CD4-positive, alpha-beta T cell treated with Interleukin-6 at 100 ng/mL for 8 hours (primary cell): ENCODE data around the gene MYO5C.
"Not testable (repeated sequence)": the region's sequence is repeated elsewhere in the genome, so short reads cannot be mapped to it uniquely, and the experiment has no call there.

Experiments used
- DNase-seq: peaks from one replicate; pipeline ENCODE4 v3.0.0-alpha.2; 2020; ENCODE audit warnings: mixed read lengths, low spot score

The MYO5C gene

DNA sequence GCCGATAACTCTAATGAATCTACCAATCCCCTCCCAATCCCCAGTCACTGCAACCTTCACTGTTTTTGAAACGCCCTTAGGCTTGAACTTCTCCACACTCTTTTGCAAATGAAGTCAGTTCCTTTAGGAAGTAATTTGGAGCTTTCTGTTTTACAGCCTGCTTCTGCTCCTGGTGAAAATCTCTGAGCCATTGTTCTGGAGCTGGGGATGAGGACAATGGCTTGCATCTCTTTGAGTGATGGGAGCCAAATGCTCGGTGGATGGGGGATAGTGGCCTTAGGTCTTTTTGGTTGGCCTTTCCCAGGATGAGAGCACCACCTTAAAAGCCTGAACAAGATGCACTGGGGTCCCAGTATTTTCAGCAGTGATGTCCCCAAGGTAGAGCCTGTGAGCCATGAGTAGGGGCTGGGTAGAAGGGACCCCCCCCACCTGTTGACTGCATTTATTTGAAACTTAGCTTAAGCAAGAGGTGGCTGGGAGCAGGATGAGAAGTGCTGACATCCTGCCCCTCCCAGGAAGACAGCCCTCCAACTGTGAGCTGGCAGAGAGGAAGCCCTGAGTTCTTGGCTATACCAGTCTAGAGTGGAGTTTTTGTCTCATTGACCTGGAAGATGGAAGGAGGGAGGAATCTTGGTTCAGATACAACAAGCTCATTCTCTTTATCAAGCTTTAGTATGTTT, 7.6 kb upstream of the MYO5C start:
- DNase-seq, result no peak

DNA sequence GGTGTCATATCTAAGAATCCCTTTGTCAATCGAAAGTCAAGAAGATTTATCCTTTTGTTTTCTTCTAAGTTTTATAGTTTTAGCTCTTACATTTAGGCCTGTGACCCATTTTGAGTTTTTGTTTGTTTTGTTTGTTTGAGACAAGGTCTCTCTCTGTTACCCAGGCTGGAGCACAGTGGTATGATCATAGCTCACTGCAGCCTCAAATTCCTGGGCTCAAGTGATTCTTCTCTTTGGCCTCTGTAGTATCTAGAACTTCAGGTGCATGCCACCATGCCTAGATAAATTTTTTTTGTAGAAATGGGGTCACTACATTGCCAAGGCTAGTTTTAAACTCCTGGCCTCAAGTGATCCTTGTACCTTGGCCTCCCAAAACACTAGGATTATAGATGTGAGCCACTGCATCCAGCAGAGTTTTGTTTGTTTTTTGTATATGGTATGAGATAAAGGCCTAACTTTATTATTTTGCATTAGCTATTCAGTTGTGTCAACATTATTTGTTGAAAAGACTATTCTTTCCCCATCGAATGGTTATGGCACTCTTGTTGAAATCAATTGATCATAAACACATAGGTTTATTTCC, 5.8 kb upstream of the MYO5C start:
- DNase-seq, result no peak

DNA sequence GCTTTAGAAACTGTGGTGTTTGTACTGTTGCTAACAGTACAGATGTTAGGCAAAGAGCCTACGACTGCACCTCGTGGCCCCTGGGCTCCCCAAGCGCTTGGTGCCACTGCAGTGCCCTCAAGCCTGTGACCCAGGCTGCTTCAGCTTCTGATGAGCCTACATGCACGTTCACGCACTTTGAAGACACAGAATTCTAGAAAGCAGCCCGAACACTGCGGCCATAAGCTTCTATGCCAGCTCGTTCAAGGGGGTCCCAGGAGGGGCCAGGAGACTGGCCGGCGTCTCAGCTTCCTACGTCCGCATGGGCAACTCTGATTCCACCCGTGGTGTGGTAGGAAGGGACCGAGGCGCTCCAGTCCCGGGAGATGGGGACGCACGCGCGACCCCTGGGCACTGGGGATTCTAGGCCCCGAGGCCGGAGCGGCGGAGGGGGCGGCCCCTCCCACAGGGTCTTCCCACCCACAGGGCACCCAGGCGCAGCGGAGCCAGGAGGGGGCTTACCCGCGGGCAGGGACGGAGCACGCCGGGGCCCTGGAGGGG, 653 bp downstream of the MYO5C start:
- no peak for DNase-seq

DNA sequence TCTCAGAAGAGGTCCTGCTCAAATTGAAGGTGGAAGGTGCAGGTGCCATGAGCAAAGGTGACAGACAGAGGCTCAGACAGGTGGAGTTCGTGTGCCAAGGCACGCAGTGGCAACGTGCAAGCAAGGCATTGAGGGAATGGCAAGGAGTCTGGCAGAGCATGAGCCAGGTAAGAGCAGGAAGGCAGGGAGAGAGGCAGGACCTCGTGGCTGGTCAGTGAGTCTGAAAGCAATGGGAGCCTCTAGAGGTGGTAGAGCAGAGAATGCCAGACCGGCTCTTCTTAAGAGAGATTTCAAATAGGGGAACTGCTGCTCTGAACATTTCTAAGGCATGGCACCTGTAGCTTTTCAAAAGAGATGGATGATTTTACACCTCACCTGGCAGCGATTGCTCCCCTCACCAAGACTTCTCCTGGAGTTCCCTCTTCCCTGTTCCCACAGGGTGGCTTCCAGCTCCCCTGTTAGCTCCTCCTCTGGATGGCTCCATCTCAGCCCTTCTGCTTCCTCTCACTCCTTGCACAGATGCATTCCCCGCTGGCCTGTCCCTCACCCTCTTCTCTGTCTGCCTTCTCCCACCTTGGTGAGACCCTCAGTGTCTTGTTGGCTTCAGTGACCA, 2.7 kb downstream of the MYO5C start:
- DNase-seq, result no peak

DNA sequence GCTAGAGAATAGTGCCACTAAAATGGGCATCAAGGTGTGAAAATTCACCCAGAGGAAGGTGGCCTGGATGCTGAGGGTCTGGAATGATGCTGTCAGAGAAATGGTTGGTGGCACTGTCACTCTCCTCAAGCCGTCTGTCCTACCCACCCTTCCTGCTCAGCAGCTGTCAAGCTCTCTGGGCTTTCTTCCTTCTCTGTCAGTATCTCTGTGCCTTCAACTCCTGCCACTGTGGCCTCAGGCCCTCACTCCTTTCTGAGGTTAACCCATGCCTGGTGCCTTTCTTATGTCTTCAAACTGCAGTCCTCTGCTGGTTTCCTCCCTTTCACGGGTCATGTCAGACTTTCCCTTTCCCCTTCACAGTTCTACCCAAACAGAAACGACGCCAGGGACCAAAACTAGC, 4.4 kb downstream of the MYO5C start:
- no peak for DNase-seq

DNA sequence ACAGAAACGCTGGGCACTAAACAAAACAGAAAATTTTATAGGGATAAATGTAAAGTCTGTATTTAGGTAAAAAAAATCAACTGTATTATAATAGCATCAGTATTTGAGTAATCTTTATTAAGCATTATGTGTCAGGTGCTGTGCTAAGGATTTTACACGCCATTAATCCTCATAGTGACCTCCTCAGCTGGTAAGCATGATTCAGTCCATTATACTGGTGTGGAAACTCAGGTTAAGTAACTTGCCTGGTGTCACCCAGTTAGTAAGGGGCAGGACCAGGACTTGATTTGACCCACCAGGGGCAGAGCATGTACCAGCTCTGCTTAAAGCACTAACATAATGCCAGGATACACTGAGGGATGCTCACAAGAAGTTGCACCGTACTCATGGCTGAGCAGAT, 4.8 kb downstream of the MYO5C start:
- DNase-seq, result no peak

DNA sequence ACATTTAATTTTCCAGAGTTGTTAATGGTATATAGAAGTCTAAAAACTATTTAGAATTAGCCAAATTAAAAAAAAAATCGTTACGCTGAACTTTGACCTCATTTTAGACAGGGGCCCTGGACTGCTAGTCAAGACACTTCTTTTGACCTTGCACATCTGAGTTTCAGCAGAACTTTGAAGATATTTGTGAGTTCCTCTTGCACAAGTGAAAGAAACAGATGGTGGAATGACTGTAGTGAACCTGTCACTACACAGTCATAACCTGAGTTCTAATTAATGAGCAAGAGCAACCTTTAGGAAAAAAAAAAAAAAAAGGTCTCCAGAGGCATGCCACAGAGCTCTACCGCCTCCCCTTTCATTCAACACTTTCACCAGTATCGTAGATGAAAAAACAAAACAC, 5.3 kb downstream of the MYO5C start:
- DNase-seq, result no peak

DNA sequence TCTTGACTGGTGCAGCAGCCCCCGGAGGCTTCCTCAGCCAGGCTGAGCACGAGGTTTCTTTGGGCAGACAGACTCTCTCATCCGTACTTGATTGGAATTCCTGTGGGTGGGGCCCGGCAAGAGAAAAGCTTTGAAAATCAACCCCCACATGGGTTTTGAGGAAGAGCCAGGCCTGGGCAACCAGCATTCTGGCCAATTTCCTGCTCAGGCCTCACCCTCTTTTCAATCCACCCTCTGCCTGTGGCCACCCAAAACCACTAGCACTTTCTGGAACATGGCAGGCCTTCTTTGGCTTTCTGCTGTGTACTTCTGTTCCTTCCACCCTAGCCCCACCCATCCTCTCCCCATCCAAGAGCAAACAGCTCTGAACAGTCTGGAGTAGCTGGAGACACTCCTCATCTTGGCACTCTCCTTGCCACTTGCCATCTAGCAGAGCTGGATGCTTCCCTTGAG, 5.9 kb downstream of the MYO5C start:
- no peak for DNase-seq

DNA sequence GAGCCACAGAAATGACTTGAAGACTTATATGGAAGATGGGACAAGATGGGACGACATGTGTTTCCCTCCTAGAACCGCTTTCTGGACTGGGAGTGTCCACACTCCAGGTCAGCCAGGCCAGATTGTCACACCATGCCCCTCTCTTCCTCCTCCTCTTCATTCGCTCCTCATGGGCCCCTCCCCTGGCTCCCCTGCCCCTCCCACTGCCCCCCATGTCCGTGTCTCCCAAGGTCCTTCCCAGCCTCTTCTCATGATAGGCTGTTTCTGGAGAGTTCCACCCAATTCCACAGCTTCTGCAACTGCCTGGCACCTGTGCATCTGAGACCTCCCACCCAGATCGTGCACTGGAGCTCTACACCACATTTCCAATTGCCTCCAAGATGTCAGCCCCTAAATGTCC, 6.6 kb downstream of the MYO5C start:
- no peak for DNase-seq

DNA sequence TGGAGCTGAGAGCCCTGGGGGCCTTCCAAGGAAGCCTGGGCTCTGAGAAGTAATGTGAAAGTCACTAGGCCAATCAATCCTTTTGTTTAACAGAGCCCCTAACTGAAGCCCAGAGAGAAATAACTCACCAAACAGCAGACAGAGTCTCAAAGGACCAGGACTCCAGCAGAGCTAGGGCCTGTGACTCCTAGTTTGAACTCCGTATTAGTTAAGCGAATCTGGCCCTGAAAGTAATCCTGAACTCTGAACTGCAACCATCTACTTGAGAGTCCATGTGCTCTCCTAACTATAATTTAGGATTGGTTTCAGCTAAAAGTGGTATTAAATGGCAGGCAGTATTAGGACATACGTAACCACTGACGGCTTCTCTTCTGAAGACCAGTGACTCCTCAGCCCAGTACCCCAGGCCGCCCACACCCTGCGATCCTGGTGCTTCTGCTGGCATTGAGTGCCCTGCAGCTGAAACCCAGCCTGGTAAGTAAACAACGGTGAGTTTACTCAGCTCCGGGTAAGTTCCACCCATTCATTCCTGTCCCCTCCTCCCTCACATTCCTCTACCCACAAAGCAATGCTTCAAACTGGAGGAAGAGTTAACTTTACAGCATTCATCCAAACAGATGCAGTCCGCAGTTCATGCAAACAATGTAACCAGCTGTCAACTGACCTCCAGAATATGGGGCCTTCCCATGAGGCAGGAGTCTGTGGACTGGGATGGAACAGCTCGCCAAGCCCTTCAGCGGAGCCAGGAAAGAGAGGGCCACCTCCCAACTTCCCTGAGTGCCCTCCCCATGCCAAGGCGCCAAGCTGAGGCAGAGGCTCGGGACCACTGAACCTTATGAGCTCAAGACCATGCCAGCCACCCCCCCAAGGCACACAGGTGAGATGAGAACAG, 7.3 kb downstream of the MYO5C start:
- no peak for DNase-seq

DNA sequence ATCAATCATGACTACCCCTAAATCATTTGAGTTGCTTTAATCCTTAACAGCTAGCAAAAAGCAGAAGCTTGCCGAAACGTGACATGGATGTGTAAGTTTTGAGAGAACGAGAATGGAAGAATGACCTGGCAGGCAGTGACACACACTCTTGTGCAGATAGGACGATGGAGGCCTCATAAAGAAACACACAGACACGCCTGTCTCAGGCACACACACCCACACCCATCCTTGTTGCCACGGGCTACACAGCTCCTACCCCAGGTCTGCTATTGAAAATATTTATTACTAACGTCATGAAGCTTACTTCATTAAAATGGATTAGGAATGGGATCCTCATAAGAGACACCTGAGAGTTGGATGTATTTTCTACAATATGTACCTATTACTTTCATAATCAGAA, 8.5 kb downstream of the MYO5C start:
- no peak for DNase-seq

DNA sequence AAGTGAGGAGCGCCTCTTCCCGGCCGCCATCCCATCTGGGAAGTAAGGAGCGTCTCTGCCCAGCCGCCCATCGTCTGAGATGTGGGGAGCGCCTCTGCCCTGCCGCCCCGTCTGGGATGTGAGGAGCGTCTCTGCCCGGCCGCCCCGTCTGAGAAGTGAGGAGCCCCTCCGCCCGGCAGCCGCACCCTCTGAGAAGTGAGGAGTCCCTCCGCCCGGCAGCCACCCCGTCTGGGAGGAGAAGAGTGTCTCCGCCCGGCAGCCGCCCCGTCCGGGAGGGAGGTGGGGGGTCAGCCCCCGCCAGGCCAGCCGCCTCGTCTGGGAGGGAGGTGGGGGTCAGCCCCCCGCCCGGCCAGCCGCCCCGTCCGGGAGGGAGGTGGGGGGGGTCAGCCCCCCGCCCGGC, 9.7 kb downstream of the MYO5C start:
- DNase-seq, result not testable (repeated sequence)

DNA sequence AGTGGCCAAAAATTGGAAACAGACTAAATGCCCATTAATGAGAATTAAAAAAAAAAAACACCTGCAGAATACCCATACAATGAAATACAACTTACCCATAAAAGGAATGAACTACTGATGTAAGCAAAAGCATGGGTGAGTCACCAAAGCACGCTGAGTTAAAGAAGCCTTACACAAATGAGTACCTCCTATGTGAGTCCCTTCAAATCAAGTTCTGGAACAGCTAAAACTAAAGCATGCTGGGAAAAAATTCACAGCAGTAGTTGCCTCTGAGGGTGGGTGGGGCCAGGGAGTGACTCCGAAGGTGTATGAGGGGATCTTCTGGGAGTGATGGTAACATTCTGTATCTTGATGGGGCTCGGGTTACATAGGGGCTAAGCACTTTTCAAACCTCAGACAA, 11.4 kb downstream of the MYO5C start:
- DNase-seq, result no peak

DNA sequence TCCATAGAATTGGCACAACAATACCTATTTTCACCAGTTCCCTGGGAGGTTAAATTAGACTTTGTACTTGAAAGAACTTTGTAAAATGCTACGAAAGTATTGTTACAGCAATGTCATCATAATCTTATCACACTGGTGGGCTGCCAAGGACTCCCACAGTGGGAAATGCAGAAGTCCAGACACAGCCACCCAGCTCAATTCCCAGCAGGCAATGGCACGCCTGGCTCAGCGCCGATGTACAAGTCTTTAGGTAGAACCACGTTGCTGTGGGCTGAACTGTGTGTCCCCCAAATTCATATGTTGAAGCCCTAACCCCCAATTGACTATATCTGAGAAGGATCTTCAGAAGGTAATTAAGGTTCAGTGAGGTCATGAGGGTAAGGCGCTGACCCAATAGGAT, 12.3 kb downstream of the MYO5C start:
- DNase-seq, result no peak

DNA sequence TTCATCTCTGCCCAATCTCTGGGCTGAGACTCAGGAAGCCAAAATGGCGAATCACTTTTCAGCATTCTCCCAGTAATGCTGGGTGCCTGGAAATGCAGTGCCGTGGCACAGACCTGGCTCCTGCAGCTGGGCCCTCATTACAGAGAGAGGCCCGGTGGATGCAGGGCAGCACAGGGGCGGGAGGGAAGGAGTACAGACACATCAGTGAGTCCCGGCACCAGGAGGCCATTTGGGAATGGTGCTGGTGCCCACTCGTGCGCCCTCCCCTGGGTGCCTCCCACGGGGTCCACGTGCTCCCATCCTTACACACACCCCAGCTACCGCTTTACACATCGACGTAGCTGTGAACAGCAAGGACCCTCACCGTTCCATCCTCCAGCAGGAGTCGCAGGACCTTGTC, 13.2 kb downstream of the MYO5C start:
- no peak for DNase-seq

DNA sequence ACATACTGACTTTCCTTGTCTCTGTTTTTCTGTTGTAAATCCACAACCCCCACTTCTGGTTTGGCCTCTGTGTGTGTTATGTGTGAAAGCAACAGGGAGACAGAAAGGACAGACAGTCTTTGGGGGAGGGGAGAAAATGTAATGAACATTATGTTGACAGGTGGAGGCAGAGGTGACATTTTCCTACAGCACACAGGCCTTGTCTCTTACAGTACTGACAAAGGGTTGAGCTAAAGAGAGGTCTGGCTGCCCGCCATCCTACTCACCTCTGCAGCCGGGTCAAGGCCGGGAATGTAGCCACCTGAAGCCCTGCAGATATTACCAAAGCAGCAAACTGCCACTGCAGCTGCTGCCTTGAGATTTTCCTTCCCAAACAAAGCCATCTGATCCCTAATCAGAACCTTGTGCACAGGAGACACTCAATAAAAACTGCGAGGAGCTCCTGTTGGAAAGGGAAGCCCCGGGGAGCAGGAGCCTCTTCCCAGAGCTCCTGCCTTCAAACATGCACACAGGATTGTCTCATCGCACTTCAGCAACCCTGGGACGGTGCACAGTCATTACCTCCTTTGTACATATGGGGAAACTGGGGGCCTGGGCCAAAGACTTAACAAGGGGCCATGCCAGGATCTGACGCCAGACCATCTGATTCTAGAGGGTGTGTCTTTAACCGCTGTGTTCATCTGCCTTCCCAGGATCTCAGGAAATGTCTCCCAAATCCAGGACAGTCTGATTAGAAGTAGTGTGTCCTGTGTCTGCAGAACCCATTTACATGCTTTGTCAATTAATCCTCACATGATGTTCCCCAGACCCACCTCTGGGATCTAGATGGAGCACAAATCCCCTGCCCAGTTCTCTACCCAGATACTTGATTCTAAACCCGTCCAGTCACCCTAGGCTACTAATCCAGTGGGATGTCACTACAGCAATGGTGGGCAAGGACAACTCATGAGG, 14.2 kb downstream of the MYO5C start:
- no peak for DNase-seq

DNA sequence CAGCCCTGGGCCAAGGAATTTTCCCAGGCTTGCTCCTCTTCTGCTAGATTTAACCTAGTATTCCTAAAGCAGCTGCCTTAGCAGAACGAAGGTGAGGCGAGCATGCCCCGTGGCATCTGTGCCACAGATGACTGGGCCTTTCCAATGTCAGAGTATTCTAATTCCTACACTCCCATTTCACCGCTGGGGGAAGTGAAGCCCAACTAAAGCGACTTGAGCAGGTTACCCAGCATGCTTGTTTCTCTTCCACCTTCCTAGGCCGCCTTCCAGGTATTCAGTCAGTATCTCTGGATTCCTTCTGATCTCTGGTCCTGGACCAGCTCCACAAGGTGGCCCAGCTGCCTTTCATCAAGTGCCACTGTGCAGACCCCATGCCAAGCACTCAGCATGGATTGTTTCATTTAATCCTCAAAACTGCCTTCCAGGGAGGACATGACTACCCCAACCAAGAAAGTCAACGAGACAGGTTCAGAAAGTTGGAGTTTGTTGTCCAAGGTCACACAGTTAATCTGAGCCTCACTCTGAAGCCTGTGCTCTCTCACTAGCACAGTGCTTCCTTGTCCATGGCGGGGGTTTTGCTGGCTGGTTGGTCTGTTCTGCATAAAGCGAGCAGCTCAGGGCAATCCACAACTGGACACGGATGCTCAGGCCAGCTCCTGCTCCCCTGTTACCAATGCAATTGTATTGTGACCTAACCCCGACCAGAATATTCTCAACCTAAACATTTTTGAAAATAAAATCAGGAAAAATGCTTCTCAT, 15.1 kb downstream of the MYO5C start:
- DNase-seq, result no peak

DNA sequence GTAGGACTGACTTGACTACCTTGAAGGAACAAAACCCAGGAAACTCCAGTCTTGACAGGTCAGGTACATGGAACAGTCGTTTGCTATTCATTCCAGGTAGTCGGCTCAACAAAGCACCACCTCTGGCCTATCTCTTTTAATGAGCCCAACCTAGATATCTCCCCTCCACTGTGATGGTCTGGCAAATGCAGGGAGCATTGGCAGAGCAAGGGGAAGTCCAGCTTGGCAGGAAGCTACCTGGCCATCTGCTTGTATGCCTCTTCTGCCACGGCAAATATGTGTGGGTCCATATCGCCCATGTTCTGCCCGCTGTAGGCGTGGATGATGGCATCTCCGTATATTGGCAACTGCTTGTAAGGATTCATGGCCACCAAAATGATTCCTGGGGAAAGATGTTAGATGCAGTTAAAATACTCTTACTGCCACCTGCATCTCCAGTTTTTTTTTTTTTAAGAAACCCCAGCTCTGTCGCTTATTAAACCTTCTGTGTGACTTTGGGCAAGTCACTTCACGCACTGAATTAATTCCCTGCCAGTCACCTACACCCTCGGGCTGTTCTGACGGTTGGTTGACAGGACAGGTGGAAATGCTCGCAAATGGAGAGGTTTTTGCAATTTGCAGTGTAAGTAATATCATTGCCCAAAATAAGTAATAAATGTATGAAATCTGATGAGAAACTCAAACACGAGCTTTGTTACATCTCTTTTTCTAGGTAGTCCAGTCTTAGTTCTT, 16.8 kb downstream of the MYO5C start:
- no peak for DNase-seq

DNA sequence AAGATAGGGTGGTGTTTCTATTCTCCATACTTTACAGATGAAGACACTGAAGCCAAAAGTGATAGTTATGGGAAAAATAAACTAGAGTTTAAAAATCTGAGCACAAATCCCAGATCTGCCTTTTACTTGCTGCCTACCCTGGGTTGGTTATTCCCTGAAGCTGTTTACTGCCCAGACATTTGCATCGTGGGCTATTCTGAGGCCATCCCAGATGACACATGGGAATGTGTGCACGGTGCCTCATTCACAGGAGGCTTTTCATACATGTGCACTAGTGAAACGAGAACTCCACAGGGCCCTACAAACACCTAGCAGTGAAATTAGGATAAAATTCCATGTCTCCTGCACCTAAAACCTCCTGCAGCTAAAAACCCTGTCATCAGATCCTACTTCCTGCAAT, 17.5 kb downstream of the MYO5C start:
- DNase-seq, result no peak

DNA sequence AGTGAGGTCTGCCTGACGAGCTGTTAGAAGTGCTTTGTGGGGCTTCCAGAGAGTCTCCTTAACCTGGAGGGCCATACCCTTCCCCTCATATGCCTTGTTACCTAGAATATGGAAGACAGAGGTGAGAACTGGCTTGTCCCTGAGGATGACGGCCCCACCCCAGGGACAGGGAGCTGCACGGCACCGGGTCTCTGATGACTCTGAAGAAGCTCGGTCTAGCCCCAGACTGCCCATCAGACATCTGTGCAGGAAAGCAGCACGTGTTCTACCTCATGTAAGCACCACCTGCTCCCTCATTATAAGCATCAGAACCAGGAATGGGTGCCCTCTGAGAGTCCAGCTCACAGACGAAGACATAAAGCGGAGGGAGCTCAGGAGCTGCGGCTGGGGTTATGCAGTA, 18.0 kb downstream of the MYO5C start:
- no peak for DNase-seq
